GM23338 (cell line): ENCODE measurements around the gene KRT9. TPM values are rescaled to one million over a fixed set of nuclear protein-coding genes. Genes with fewer than 3 reads are reported as not detected.

Experiments used
- ATAC-seq: fragments of 200-7000 bp; cut with Tn5 transposase; 3 replicates; pipeline ENCODE4 v1.9.1; 2020
- DNase-seq: peaks from one replicate; pipeline ENCODE4 v3.0.0-alpha.2; 2015; ENCODE audit warnings: low spot score
- H2AFZ ChIP-seq: fragments of 200-600 bp; sonication (generic); 2 replicates; pipeline ENCODE4 v1.8.0; 2016; ENCODE audit warnings: antibody characterized with exemption, mild to moderate bottlenecking, moderate library complexity
- H3F3A ChIP-seq: fragments of 200-600 bp; sonication (generic); replicated peaks from 2 replicates; pipeline ENCODE4 v1.8.0; 2017; ENCODE audit warnings: antibody characterized with exemption, mixed run types, low read depth
- H3K27ac ChIP-seq: fragments of 200-600 bp; sonication (generic); 2 replicates; pipeline ENCODE4 v1.6.1; 2016; ENCODE audit warnings: low read depth
- H3K27me3 ChIP-seq: fragments of 200-600 bp; sonication (generic); 2 replicates; pipeline ENCODE4 v1.8.0; 2016; ENCODE audit warnings: mild to moderate bottlenecking, mixed run types, moderate library complexity; ENCODE audit not compliant: insufficient read depth
- H3K36me3 ChIP-seq: fragments of 200-600 bp; sonication (generic); 2 replicates; pipeline ENCODE4 v1.8.0; 2016; ENCODE audit warnings: mild to moderate bottlenecking; ENCODE audit not compliant: insufficient read depth
- H3K4me1 ChIP-seq: fragments of 200-600 bp; sonication (generic); 2 replicates; pipeline ENCODE4 v1.8.0; 2016; ENCODE audit warnings: mild to moderate bottlenecking, moderate library complexity; ENCODE audit not compliant: insufficient read depth
- H3K4me2 ChIP-seq: fragments of 200-600 bp; sonication (generic); 2 replicates; pipeline ENCODE4 v1.7.1; 2017; ENCODE audit warnings: mixed run types
- H3K4me3 ChIP-seq: fragments of 200-600 bp; sonication (generic); 2 replicates; pipeline ENCODE4 v1.6.1; 2016; ENCODE audit warnings: mixed run types
- H3K79me2 ChIP-seq: fragments of 200-600 bp; sonication (generic); replicated peaks from 2 replicates; pipeline ENCODE4 v1.8.0; 2017; ENCODE audit warnings: mild to moderate bottlenecking; ENCODE audit not compliant: insufficient read depth
- H3K9me2 ChIP-seq: fragments of 200-600 bp; sonication (generic); 2 replicates; pipeline ENCODE4 v1.8.0; 2017; ENCODE audit not compliant: insufficient read depth
- H4K20me1 ChIP-seq: fragments of 200-600 bp; sonication (generic); replicated peaks from 2 replicates; pipeline ENCODE4 v1.8.0; 2017; ENCODE audit warnings: mild to moderate bottlenecking; ENCODE audit not compliant: insufficient read depth
- H3K27ac Mint-ChIP-seq: 2 replicates; pipeline ENCODE4 v1.8.0; 2020; ENCODE audit warnings: inconsistent platforms, mild to moderate bottlenecking, moderate library complexity, mixed read lengths
- H3K27me3 Mint-ChIP-seq: 3 replicates; pipeline ENCODE4 v1.8.0; 2022; ENCODE audit warnings: low read depth, mild to moderate bottlenecking, moderate library complexity, mixed read lengths, inconsistent platforms; ENCODE audit not compliant: insufficient read depth, poor library complexity
- H3K36me3 Mint-ChIP-seq: 3 replicates; pipeline ENCODE4 v1.8.0; 2021; ENCODE audit warnings: low read depth, mild to moderate bottlenecking, inconsistent platforms, moderate library complexity, mixed read lengths
- H3K4me1 Mint-ChIP-seq: 3 replicates; pipeline ENCODE4 v1.8.0; 2020; ENCODE audit warnings: mild to moderate bottlenecking, inconsistent platforms, mixed read lengths
- H3K4me3 Mint-ChIP-seq: 3 replicates; pipeline ENCODE4 v1.8.0; 2021; ENCODE audit warnings: moderate library complexity, mild to moderate bottlenecking, inconsistent platforms, mixed read lengths
- H3K9me3 Mint-ChIP-seq: 3 replicates; pipeline ENCODE4 v1.8.0; 2020; ENCODE audit warnings: moderate library complexity, mild to moderate bottlenecking, inconsistent platforms, mixed read lengths
- CREB1 ChIP-seq: fragments of 250-450 bp; sonication (Bioruptor Pico); IDR thresholded peaks from 2 replicates; pipeline ENCODE4 v1.5.0; 2020; ENCODE audit warnings: low read depth, mild to moderate bottlenecking, moderate library complexity
- CTCF ChIP-seq, 2 experiments: fragments of 200-600 bp in 1 of 2; sonication (generic) in 1 of 2; conservative IDR thresholded peaks; 2 replicates each; pipeline versions ENCODE4 v1.5.1 to v1.6.1; 2016 to 2017; ENCODE audit warnings: antibody characterized with exemption in 2 of 2, low read depth in 2 of 2, mild to moderate bottlenecking in 2 of 2, moderate library complexity in 1 of 2
- EZH2 ChIP-seq: fragments of 200-600 bp; sonication (generic); IDR thresholded peaks from one replicate; pipeline ENCODE4 v1.8.0; 2017; ENCODE audit warnings: antibody characterized with exemption, mild to moderate bottlenecking, low read depth; ENCODE audit not compliant: unreplicated experiment
- EZH2phosphoT487 ChIP-seq: fragments of 200-600 bp; sonication (generic); IDR thresholded peaks from one replicate; pipeline ENCODE4 v1.8.1; 2018; ENCODE audit warnings: antibody characterized with exemption; ENCODE audit not compliant: unreplicated experiment
- JUNB ChIP-seq: IDR thresholded peaks from one replicate; pipeline ENCODE4 v1.6.1; 2016; ENCODE audit warnings: antibody characterized with exemption; ENCODE audit not compliant: unreplicated experiment
- NANOG ChIP-seq: IDR thresholded peaks from 2 replicates; pipeline ENCODE4 v1.6.1; 2016; ENCODE audit warnings: antibody characterized with exemption, borderline replicate concordance
- POLR2AphosphoS5 ChIP-seq: IDR thresholded peaks from 2 replicates; pipeline ENCODE4 v1.6.1; 2016; ENCODE audit warnings: antibody characterized with exemption, low read depth
- STAT1 ChIP-seq: IDR thresholded peaks from one replicate; pipeline ENCODE4 v1.6.1; 2016; ENCODE audit warnings: antibody characterized with exemption; ENCODE audit not compliant: unreplicated experiment
- ZNF114 ChIP-seq: fragments of 250-450 bp; sonication (Bioruptor Pico); IDR thresholded peaks from 2 replicates; pipeline ENCODE4 v1.5.0; 2020; ENCODE audit warnings: mild to moderate bottlenecking, moderate library complexity
- ZNF331 ChIP-seq: fragments of 250-450 bp; sonication (Bioruptor Pico); IDR thresholded peaks from 2 replicates; pipeline ENCODE4 v1.5.0; 2020; ENCODE audit warnings: low read depth, mild to moderate bottlenecking, moderate library complexity
- polyA plus RNA-seq: library from polyadenylated mRNA; unstranded; fragments of >200 nt; fragmentation: Nextera tagmentation; extraction: Ambion mirVana; gene quantifications from 2 replicates; pipeline ENCODE4 v1.2.1, GENCODE V29; 2016
- total RNA-seq: library from RNA; depleted of rRNA; stranded (reverse); fragments of >200 nt; shearing (Covaris generic); gene quantifications from 2 replicates; pipeline ENCODE4 v1.2.3, GENCODE V29; 2014
- TF ChIP-seq, protein P1 (sequence below): fragments of 250-450 bp; sonication (Bioruptor Pico); IDR thresholded peaks from 2 replicates; pipeline ENCODE4 v1.5.0; 2020; ENCODE audit warnings: mild to moderate bottlenecking, moderate library complexity
- TF ChIP-seq, protein P2 (sequence below): IDR thresholded peaks from 2 replicates; pipeline ENCODE4 v1.6.1; 2016; ENCODE audit warnings: antibody characterized with exemption
- TF ChIP-seq, protein P3 (sequence below): IDR thresholded peaks from one replicate; pipeline ENCODE4 v1.6.1; 2018; ENCODE audit warnings: antibody characterized with exemption; ENCODE audit not compliant: unreplicated experiment

The KRT9 gene
- total and polyA plus RNA-seq, 2 experiments from 2014 or later, result not detected

DNA sequence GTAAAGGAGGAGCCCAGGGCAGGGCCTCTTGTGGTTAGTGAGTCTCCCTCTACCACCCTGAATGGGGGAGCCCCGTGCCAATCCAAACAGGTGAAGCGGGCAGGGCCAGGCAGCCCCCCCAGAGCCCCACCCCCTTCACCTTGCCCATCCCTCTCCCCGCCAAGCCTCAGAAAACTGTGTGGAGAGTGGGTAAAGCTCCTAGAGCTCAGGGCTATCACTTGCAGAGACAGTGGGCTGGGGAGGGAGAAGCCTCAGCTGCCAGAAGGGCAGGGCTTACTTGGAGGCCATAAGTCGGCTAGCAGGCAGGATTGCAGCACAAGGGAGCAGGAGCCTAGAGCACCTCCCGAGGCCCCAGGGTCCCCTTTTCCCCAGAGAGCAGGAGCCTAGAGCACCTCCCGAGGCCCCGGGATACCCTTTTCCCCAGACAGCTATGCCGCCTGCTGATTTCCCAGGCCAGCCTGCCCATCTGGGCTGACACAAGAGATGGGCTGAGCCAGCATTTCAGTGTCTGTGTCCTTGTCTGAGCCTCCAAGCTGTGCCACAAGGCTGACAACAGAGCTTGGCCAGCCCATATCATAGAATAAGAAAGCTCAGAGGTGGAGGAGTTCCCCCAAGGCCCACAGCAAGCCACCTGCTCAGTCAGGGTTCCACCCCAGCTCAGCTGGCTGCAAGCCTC is 21.6 kb upstream of the KRT9 start:
- Histone ChIP-seq H4K20me1 (no peaks in the 10 kb centered on the region), H3K79me2 (no peaks in the 10 kb centered on the region), H3K27ac (no peak overlapping the region), H3K4me2 (no peak overlapping the region), H3F3A (no peaks in the 10 kb centered on the region), H3K4me1 (no peaks in the 10 kb centered on the region), H3K36me3 (no peaks in the 10 kb centered on the region), H3K27me3 (no peaks in the 10 kb centered on the region), H2AFZ (no peak overlapping the region; the same call in 1 of the 2 replicates), H3K4me3 (no peak overlapping the region), H3K9me2 (no peaks in the 10 kb centered on the region)
- H3K4me3 Mint-ChIP-seq, result no peak overlapping the region
- peaks cover 4% of the 10 kb centered on the region for H3K4me1 Mint-ChIP-seq
- ATAC-seq, result no peak; the same call in 2 of the 3 replicates
- H3K27ac Mint-ChIP-seq, result no peak overlapping the region
- DNase-seq, result no peak
- TF ChIP-seq EZH2 (no peak), ZNF331 (no peak), STAT1 (no peak), ZNF114 (CRISPR knock-in tag) (no peak), POLR2AphosphoS5 (no peak), CREB1 (CRISPR knock-in tag) (no peak), NANOG (no peak), EZH2phosphoT487 (no peak), CTCF (conservative IDR thresholded peaks at IDR 0.05; ENCODE audit: low read depth in 2 of 2) (no peak), JUNB (no peak)
- TF ChIP-seq, protein P1, sequence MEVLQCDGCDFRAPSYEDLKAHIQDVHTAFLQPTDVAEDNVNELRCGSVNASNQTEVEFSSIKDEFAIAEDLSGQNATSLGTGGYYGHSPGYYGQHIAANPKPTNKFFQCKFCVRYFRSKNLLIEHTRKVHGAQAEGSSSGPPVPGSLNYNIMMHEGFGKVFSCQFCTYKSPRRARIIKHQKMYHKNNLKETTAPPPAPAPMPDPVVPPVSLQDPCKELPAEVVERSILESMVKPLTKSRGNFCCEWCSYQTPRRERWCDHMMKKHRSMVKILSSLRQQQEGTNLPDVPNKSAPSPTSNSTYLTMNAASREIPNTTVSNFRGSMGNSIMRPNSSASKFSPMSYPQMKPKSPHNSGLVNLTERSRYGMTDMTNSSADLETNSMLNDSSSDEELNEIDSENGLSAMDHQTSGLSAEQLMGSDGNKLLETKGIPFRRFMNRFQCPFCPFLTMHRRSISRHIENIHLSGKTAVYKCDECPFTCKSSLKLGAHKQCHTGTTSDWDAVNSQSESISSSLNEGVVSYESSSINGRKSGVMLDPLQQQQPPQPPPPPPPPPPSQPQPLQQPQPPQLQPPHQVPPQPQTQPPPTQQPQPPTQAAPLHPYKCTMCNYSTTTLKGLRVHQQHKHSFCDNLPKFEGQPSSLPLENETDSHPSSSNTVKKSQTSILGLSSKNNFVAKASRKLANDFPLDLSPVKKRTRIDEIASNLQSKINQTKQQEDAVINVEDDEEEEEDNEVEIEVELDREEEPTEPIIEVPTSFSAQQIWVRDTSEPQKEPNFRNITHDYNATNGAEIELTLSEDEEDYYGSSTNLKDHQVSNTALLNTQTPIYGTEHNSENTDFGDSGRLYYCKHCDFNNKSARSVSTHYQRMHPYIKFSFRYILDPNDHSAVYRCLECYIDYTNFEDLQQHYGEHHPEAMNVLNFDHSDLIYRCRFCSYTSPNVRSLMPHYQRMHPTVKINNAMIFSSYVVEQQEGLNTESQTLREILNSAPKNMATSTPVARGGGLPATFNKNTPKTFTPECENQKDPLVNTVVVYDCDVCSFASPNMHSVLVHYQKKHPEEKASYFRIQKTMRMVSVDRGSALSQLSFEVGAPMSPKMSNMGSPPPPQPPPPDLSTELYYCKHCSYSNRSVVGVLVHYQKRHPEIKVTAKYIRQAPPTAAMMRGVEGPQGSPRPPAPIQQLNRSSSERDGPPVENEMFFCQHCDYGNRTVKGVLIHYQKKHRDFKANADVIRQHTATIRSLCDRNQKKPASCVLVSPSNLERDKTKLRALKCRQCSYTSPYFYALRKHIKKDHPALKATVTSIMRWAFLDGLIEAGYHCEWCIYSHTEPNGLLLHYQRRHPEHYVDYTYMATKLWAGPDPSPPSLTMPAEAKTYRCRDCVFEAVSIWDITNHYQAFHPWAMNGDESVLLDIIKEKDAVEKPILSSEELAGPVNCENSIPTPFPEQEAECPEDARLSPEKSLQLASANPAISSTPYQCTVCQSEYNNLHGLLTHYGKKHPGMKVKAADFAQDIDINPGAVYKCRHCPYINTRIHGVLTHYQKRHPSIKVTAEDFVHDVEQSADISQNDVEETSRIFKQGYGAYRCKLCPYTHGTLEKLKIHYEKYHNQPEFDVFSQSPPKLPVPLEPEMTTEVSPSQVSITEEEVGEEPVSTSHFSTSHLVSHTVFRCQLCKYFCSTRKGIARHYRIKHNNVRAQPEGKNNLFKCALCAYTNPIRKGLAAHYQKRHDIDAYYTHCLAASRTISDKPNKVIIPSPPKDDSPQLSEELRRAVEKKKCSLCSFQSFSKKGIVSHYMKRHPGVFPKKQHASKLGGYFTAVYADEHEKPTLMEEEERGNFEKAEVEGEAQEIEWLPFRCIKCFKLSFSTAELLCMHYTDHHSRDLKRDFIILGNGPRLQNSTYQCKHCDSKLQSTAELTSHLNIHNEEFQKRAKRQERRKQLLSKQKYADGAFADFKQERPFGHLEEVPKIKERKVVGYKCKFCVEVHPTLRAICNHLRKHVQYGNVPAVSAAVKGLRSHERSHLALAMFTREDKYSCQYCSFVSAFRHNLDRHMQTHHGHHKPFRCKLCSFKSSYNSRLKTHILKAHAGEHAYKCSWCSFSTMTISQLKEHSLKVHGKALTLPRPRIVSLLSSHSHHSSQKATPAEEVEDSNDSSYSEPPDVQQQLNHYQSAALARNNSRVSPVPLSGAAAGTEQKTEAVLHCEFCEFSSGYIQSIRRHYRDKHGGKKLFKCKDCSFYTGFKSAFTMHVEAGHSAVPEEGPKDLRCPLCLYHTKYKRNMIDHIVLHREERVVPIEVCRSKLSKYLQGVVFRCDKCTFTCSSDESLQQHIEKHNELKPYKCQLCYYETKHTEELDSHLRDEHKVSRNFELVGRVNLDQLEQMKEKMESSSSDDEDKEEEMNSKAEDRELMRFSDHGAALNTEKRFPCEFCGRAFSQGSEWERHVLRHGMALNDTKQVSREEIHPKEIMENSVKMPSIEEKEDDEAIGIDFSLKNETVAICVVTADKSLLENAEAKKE (CRISPR knock-in tag), result no peak
- TF ChIP-seq, protein P2, sequence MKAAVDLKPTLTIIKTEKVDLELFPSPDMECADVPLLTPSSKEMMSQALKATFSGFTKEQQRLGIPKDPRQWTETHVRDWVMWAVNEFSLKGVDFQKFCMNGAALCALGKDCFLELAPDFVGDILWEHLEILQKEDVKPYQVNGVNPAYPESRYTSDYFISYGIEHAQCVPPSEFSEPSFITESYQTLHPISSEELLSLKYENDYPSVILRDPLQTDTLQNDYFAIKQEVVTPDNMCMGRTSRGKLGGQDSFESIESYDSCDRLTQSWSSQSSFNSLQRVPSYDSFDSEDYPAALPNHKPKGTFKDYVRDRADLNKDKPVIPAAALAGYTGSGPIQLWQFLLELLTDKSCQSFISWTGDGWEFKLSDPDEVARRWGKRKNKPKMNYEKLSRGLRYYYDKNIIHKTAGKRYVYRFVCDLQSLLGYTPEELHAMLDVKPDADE, result no peak
- TF ChIP-seq, protein P3, sequence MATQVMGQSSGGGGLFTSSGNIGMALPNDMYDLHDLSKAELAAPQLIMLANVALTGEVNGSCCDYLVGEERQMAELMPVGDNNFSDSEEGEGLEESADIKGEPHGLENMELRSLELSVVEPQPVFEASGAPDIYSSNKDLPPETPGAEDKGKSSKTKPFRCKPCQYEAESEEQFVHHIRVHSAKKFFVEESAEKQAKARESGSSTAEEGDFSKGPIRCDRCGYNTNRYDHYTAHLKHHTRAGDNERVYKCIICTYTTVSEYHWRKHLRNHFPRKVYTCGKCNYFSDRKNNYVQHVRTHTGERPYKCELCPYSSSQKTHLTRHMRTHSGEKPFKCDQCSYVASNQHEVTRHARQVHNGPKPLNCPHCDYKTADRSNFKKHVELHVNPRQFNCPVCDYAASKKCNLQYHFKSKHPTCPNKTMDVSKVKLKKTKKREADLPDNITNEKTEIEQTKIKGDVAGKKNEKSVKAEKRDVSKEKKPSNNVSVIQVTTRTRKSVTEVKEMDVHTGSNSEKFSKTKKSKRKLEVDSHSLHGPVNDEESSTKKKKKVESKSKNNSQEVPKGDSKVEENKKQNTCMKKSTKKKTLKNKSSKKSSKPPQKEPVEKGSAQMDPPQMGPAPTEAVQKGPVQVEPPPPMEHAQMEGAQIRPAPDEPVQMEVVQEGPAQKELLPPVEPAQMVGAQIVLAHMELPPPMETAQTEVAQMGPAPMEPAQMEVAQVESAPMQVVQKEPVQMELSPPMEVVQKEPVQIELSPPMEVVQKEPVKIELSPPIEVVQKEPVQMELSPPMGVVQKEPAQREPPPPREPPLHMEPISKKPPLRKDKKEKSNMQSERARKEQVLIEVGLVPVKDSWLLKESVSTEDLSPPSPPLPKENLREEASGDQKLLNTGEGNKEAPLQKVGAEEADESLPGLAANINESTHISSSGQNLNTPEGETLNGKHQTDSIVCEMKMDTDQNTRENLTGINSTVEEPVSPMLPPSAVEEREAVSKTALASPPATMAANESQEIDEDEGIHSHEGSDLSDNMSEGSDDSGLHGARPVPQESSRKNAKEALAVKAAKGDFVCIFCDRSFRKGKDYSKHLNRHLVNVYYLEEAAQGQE, result no peak
- H3K9me3 Mint-ChIP-seq, result peaks cover 2% of the 10 kb centered on the region
- H3K36me3 Mint-ChIP-seq, result no peaks in the 10 kb centered on the region
- peaks cover 10% of the 10 kb centered on the region for H3K27me3 Mint-ChIP-seq
